H9 (cell line): Measurements from ENCODE around the gene CLOCK. TPM values are rescaled to one million over a fixed set of nuclear protein-coding genes. Genes with fewer than 3 reads are reported as not detected.

Experiments used
- DNase-seq: peaks from one replicate; pipeline ENCODE4 v3.0.0-alpha.2; 2017
- H2AFZ ChIP-seq: one replicate; pipeline ENCODE4 v1.6.1; 2013; ENCODE audit warnings: mild to moderate bottlenecking, low read length, control low read depth, moderate library complexity
- H2AK5ac ChIP-seq: 2 replicates; pipeline ENCODE4 v1.6.1; 2013; ENCODE audit warnings: low read length, control low read depth, mixed read lengths; ENCODE audit not compliant: insufficient read length
- H2BK120ac ChIP-seq: one replicate; pipeline ENCODE4 v1.6.1; 2013; ENCODE audit warnings: low read depth, mild to moderate bottlenecking, low read length, control low read depth, inconsistent platforms; ENCODE audit not compliant: poor library complexity, severe bottlenecking
- H2BK12ac ChIP-seq: 2 replicates; pipeline ENCODE4 v1.6.1; 2013; ENCODE audit warnings: low read length, control low read depth, mixed read lengths, low read depth; ENCODE audit not compliant: insufficient read length
- H2BK15ac ChIP-seq: 2 replicates; pipeline ENCODE4 v1.6.1; 2013; ENCODE audit warnings: low read depth, low read length, control low read depth
- H2BK20ac ChIP-seq: one replicate; pipeline ENCODE4 v1.6.1; 2013; ENCODE audit warnings: low read depth, mild to moderate bottlenecking, low read length, control low read depth, inconsistent platforms; ENCODE audit not compliant: poor library complexity, severe bottlenecking
- H2BK5ac ChIP-seq: 2 replicates; pipeline ENCODE4 v1.6.1; 2013; ENCODE audit warnings: low read length, control low read depth, mixed read lengths; ENCODE audit not compliant: insufficient read length
- H3K14ac ChIP-seq: 2 replicates; pipeline ENCODE4 v1.6.1; 2013; ENCODE audit warnings: low read length, control low read depth; ENCODE audit not compliant: insufficient read depth
- H3K18ac ChIP-seq: 2 replicates; pipeline ENCODE4 v1.6.1; 2013; ENCODE audit warnings: low read depth, mild to moderate bottlenecking, mixed read lengths, low read length, control low read depth; ENCODE audit not compliant: insufficient read length
- H3K23ac ChIP-seq: 2 replicates; pipeline ENCODE4 v1.6.1; 2013; ENCODE audit warnings: low read length, control low read depth, mixed read lengths, low read depth; ENCODE audit not compliant: insufficient read length
- H3K23me2 ChIP-seq: 2 replicates; pipeline ENCODE4 v1.6.1; 2013; ENCODE audit warnings: low read depth, mild to moderate bottlenecking, mixed read lengths, low read length, control low read depth; ENCODE audit not compliant: insufficient read length, poor library complexity, severe bottlenecking
- H3K27ac ChIP-seq: 2 replicates; pipeline ENCODE4 v1.5.1; 2013; ENCODE audit warnings: low read length, control low read depth, mixed read lengths, low read depth; ENCODE audit not compliant: insufficient read length
- H3K27me3 ChIP-seq: 2 replicates; pipeline ENCODE4 v1.6.1; 2013; ENCODE audit warnings: low read length, control low read depth, inconsistent platforms; ENCODE audit not compliant: insufficient read depth
- H3K4ac ChIP-seq: 2 replicates; pipeline ENCODE4 v1.6.1; 2013; ENCODE audit warnings: low read depth, mild to moderate bottlenecking, control low read depth, inconsistent platforms, low read length, moderate library complexity
- H3K4me1 ChIP-seq: 2 replicates; pipeline ENCODE4 v1.6.1; 2013; ENCODE audit warnings: low read length, control low read depth, inconsistent platforms; ENCODE audit not compliant: insufficient read depth
- H3K4me2 ChIP-seq: 2 replicates; pipeline ENCODE4 v1.6.1; 2013; ENCODE audit warnings: low read length, control low read depth, mixed read lengths; ENCODE audit not compliant: insufficient read length, insufficient read depth
- H3K56ac ChIP-seq: 2 replicates; pipeline ENCODE4 v1.6.1; 2013; ENCODE audit warnings: low read depth, mild to moderate bottlenecking, mixed read lengths, low read length, control low read depth; ENCODE audit not compliant: insufficient read length
- H3K79me1 ChIP-seq: 2 replicates; pipeline ENCODE4 v1.6.1; 2013; ENCODE audit warnings: low read depth, mild to moderate bottlenecking, moderate library complexity, low read length, control low read depth, inconsistent platforms; ENCODE audit not compliant: insufficient read depth, poor library complexity, severe bottlenecking
- H3K79me2 ChIP-seq: 2 replicates; pipeline ENCODE4 v1.6.1; 2013; ENCODE audit warnings: low read length, control low read depth, inconsistent platforms; ENCODE audit not compliant: insufficient read depth
- H3K9ac ChIP-seq: 2 replicates; pipeline ENCODE4 v1.6.1; 2013; ENCODE audit warnings: low read length, control low read depth, mixed read lengths; ENCODE audit not compliant: insufficient read length; ENCODE audit errors: extremely low read depth
- H3K9me3 ChIP-seq: one replicate; pipeline ENCODE4 v1.6.1; 2013; ENCODE audit warnings: low read depth, low read length, inconsistent platforms; ENCODE audit not compliant: control insufficient read depth
- H3T11ph ChIP-seq: one replicate; pipeline ENCODE4 v1.6.1; 2013; ENCODE audit warnings: mild to moderate bottlenecking, low read length, control low read depth, inconsistent platforms
- H4K20me1 ChIP-seq: one replicate; pipeline ENCODE4 v1.6.1; 2013; ENCODE audit not compliant: control insufficient read depth, insufficient read length, insufficient read depth
- H4K5ac ChIP-seq: 2 replicates; pipeline ENCODE4 v1.6.1; 2013; ENCODE audit warnings: low read depth, mild to moderate bottlenecking, mixed read lengths, low read length, control low read depth; ENCODE audit not compliant: insufficient read length
- H4K8ac ChIP-seq: replicated peaks from 2 replicates; pipeline ENCODE4 v1.6.1; 2013; ENCODE audit warnings: low read length, control low read depth, mixed read lengths, low read depth; ENCODE audit not compliant: insufficient read length
- H4K91ac ChIP-seq: 2 replicates; pipeline ENCODE4 v1.6.1; 2013; ENCODE audit warnings: low read depth, mild to moderate bottlenecking, moderate library complexity, mixed read lengths, low read length, control low read depth; ENCODE audit not compliant: insufficient read length
- H3K27ac Mint-ChIP-seq, 3 experiments: 2 replicates in 2 of 3; 3 replicates in 1 of 3; pipeline ENCODE4 v1.8.0; 2020 to 2021; ENCODE audit warnings: mixed read lengths in 3 of 3, mild to moderate bottlenecking in 1 of 3, moderate library complexity in 1 of 3
- H3K27me3 Mint-ChIP-seq: 2 replicates; pipeline ENCODE4 v1.8.0; 2021; ENCODE audit warnings: low read depth, mild to moderate bottlenecking, moderate library complexity, mixed read lengths
- H3K36me3 Mint-ChIP-seq, 3 experiments: 2 replicates in 2 of 3; 3 replicates in 1 of 3; pipeline ENCODE4 v1.8.0; 2020 to 2021; ENCODE audit warnings: low read depth in 3 of 3, mixed read lengths in 3 of 3; ENCODE audit not compliant: insufficient read depth in 1 of 3
- H3K4me1 Mint-ChIP-seq, 2 experiments: 2 replicates each; pipeline ENCODE4 v1.8.0; 2020; ENCODE audit warnings: mixed read lengths in 2 of 2
- H3K4me3 Mint-ChIP-seq, 2 experiments: 2 replicates in 1 of 2; 3 replicates in 1 of 2; pipeline ENCODE4 v1.8.0; 2020 to 2021; ENCODE audit warnings: mild to moderate bottlenecking in 2 of 2, mixed read lengths in 2 of 2, moderate library complexity in 1 of 2
- H3K9me3 Mint-ChIP-seq, 2 experiments: 2 replicates in 1 of 2; 3 replicates in 1 of 2; pipeline ENCODE4 v1.8.0; 2020; ENCODE audit warnings: mild to moderate bottlenecking in 2 of 2, mixed read lengths in 2 of 2, moderate library complexity in 1 of 2
- CTCF ChIP-seq: fragments of 200-600 bp; sonication (generic); conservative IDR thresholded peaks from 3 replicates; pipeline ENCODE4 v1.8.0; 2021; ENCODE audit warnings: antibody characterized with exemption, mild to moderate bottlenecking
- WGBS: extraction: QIAGEN DNeasy Blood & Tissue Kit; methylation state at CpG from one replicate; pipeline ENCODE4 v1.1.7; 2013; ENCODE audit warnings: missing lambda C conversion rate, low lambda C conversion rate, mixed read lengths; ENCODE audit not compliant: insufficient read length; ENCODE audit errors: extremely low coverage; 5-methylcytosine and 5-hydroxymethylcytosine counted together
- total RNA-seq: library from RNA; stranded (reverse); gene quantifications from 2 replicates; pipeline ENCODE4 v1.2.1, GENCODE V29; 2021

The CLOCK gene
- total RNA-seq, 1 experiment from 2014 or later = 16.2 TPM

DNA sequence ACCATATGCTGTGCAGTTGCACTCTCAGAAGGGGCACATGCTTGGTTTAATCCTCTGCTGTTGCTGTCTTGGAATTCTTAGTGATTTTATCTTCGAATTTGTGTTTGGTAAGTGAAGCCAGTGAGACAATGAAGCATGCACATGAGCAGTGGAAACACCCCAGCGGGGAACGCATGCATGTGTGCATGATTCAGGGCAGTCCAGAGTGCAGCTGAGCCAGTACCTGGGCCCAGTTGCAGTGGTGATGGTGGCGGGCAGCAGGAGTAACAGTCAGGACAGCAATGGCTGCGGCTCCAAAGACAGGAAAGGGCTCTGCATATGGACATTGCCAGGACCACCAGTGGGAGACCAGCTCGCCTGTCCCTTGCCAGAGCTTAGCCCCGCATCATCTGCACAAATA, 165.2 kb downstream of the CLOCK start:
- Mint-ChIP-seq H3K27me3 (no peaks in the 10 kb centered on the region), H3K4me3 (no peak overlapping the region), H3K36me3 (no peaks in the 10 kb centered on the region; a peak in 1 of 7 replicates), H3K9me3 (no peaks in the 10 kb centered on the region; a peak in 1 of 5 replicates), H3K27ac (no peak overlapping the region), H3K4me1 (peaks cover 4 to 5% of the 10 kb centered on the region in 2 experiments)
- H2BK120ac ChIP-seq = no peak overlapping the region
- WGBS = no CpG with 5 or more reads among the region's 7 CpGs
- H4K20me1 ChIP-seq = no peaks in the 10 kb centered on the region
- H2AK5ac ChIP-seq = no peak overlapping the region
- H3K27me3 ChIP-seq = no peaks in the 10 kb centered on the region
- H3K4me2 ChIP-seq = no peak overlapping the region
- H3K14ac ChIP-seq = no peak overlapping the region
- no peak for DNase-seq
- no peak overlapping the region for H4K8ac ChIP-seq
- H3K23me2 ChIP-seq = no peaks in the 10 kb centered on the region
- TF ChIP-seq CTCF = no peak
- H3K79me1 ChIP-seq = no peaks in the 10 kb centered on the region
- H3K27ac ChIP-seq = no peak overlapping the region
- H2BK12ac ChIP-seq = no peak overlapping the region
- no peak overlapping the region for H4K5ac ChIP-seq
- no peak overlapping the region for H2BK15ac ChIP-seq
- H3K23ac ChIP-seq = no peak overlapping the region
- H3K56ac ChIP-seq = no peak overlapping the region
- no peaks in the 10 kb centered on the region for H3K4me1 ChIP-seq
- H3K9me3 ChIP-seq = no peaks in the 10 kb centered on the region
- H3K9ac ChIP-seq = no peak overlapping the region
- H3T11ph ChIP-seq = no peak overlapping the region
- H2BK5ac ChIP-seq = no peak overlapping the region
- H2AFZ ChIP-seq = no peak overlapping the region
- H3K4ac ChIP-seq = no peak overlapping the region
- no peak overlapping the region for H2BK20ac ChIP-seq
- H3K79me2 ChIP-seq = no peaks in the 10 kb centered on the region
- no peak overlapping the region for H3K18ac ChIP-seq
- H4K91ac ChIP-seq = no peak overlapping the region
